Activated effector memory CD4-positive, alpha-beta T cell treated with Interleukin-2 at 50 U/mL for 16 hours (primary cell): ENCODE results near the gene SLC7A5.
"Not testable (repeated sequence)": the region's sequence is repeated elsewhere in the genome, so short reads cannot be mapped to it uniquely, and the experiment has no call there.

Experiments
- DNase-seq: peaks from one replicate; pipeline ENCODE4 v3.0.0-alpha.2; 2020

Gene SLC7A5

GRCh38 chr16:87831421-87832136 lies 37.7 kb downstream of the SLC7A5 start:
- no peak for DNase-seq

- DNase-seq = no peak
Measured at GRCh38 chr16:87830673-87831420, 38.5 kb downstream of the SLC7A5 start.

GRCh38 chr16:87829988-87830672 lies 39.2 kb downstream of the SLC7A5 start:
- no peak for DNase-seq

- no peak for DNase-seq
Measured at GRCh38 chr16:87829622-87829980, 39.7 kb downstream of the SLC7A5 start.

GRCh38 chr16:87828907-87829621 lies 40.2 kb downstream of the SLC7A5 start:
- no peak for DNase-seq

- no peak for DNase-seq
Measured at GRCh38 chr16:87828071-87828906, 41.0 kb downstream of the SLC7A5 start.

- DNase-seq = not testable (repeated sequence)
Measured at GRCh38 chr16:87827588-87827915, 41.8 kb downstream of the SLC7A5 start.

- no peak for DNase-seq
Measured at GRCh38 chr16:87826798-87827587, 42.3 kb downstream of the SLC7A5 start.

GRCh38 chr16:87826407-87826797 lies 42.9 kb downstream of the SLC7A5 start:
- not testable (repeated sequence) for DNase-seq

- DNase-seq = not testable (repeated sequence)
Measured at GRCh38 chr16:87825842-87826120, 43.5 kb downstream of the SLC7A5 start.

- DNase-seq = no peak
Measured at GRCh38 chr16:87824991-87825841, 44.1 kb downstream of the SLC7A5 start.

- no peak for DNase-seq
Measured at GRCh38 chr16:87824016-87824990, 45.0 kb downstream of the SLC7A5 start.

- no peak for DNase-seq
Measured at GRCh38 chr16:87823181-87823929, 46.0 kb downstream of the SLC7A5 start.

- DNase-seq = no peak
Measured at GRCh38 chr16:87822108-87822970, 47.0 kb downstream of the SLC7A5 start.

- no peak for DNase-seq
Measured at GRCh38 chr16:87821376-87822107, 47.8 kb downstream of the SLC7A5 start.

- DNase-seq = no peak
Measured at GRCh38 chr16:87819983-87820382, 49.3 kb downstream of the SLC7A5 start.

- DNase-seq = no peak
Measured at GRCh38 chr16:87819282-87819681, 50.0 kb downstream of the SLC7A5 start.
